GM19324 (cell line): ENCODE results near the gene GNG12.

Experiments used
- ATAC-seq: cut with Tn5 transposase; IDR thresholded peaks from one replicate; pipeline ENCODE4 v1.9.1; 2021; ENCODE audit warnings: mild to moderate bottlenecking, moderate library complexity; ENCODE audit not compliant: unreplicated experiment, low FRiP score

Gene GNG12

DNA sequence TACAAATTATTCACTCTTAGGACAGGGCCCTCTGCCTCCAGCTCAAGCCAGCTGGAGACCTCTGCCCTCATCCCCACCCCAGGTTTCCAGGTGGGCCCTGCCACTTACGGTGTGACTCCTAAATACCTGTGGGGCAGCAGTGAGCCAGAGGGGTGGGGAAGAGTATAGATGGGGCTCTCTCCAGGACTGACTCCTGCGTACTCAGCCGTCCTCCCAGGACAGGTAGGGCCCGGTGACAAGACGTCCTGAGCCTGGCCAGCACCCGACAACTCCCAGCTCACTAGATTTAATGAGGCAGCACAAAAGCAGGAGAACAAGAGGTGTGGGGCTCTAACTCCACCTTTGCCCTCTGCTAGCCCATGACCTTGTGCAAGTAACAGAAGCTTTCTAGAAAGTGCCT lies 16.8 kb downstream of the GNG12 start:
- ATAC-seq = no peak

DNA sequence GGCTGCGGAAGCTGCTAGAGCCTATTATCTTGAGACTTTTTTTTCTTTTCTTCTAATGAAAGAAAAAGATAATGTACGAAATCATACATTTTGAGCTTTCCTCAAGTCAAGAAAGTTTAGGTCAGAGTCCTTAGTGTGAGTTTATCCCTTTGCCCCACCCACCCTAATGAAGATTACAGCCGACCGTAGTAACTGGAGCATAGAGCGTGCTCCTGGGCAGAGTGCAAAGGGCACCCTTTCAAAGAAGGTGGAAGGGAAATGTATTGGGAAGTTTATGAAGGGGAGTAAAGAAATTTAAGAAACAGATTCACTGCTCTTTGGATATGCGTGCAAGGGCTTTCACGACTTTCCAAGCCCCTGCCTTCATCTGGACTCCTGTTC lies 17.2 kb downstream of the GNG12 start:
- ATAC-seq = no peak

DNA sequence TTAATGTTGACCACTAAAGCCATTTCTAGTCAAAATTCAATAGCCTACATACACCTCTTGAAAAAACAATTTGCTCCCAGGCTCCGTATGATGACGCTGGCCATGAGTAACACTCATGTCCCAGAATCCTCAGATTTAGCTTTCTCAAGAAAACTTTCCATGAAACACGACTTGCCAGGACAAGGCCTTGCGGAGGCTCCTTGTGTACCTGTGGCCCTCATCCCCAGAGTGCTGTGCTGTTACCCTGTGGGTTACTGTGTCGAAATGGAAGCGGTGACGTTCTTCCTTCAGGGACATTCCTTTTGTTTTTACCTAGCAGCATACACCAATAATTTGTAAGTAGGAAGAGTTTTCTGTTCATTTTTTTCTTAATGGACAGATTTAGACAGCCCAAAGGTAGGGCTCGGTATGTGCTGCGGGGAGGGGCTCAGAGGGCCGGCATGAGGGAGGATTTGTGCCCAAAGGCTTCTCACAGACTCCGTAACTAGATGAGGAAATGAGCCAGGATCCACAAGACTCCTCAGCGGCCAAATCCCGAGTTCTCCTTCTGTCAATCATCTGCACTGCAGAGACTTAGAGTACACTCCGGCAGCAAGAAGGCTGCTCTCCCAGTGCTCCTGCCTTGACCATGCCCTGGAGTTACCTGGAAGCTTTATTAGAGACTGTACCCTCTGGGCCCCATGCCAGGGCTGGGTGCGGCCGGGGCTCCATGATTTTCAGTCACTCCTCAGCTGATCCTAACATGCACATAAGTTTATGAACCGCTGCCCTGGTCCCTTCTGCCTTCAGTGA lies 17.8 kb downstream of the GNG12 start:
- no peak for ATAC-seq

DNA sequence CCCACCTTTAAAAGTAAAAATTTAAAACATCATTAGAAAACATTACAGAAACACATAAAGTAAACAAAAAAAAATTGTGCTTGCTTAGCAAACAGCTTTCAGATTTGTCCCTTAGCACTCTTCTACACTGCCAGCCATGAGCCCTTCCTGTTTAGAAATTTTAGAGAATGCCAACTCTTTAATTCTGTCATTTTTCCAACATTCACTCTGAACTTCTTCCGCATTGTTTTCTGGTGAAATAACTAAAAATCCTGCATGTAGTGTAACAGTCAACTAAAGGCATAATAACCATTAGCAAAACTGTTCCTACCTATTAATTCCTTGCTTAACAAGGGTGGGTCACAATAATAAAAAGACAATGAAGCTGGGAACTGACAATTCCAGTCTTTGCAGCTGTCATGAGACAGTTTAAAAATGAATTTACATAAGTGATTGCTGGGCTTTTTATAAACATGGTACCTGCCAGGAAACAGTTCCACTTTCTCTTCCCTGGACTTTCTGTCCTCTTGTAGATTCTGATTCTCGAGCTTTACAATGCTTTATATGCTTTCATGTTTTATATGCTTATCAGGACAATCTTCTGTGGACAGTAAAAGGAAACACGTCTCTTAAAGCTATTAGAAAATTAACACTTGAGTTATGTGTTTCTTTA lies 19.0 kb downstream of the GNG12 start:
- no peak for ATAC-seq

DNA sequence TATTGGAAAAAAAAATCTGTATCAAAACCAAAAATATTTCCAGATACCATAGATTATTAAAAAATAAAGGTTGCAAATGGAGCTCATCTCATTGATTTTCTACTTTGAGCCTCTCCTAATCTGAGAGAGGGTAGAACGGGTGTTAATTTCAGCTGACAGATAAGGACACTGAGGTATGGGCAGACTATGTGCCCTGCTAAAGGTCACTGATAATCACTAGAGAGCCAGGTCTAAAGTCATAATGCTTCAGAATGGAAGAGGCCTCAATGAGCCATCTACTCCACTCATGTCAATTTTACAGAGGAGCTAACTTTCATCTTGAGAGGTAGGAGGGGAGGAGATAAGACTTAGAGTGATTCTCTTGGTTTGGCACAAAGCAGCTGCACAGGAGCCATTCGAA lies 21.0 kb downstream of the GNG12 start:
- ATAC-seq = no peak

DNA sequence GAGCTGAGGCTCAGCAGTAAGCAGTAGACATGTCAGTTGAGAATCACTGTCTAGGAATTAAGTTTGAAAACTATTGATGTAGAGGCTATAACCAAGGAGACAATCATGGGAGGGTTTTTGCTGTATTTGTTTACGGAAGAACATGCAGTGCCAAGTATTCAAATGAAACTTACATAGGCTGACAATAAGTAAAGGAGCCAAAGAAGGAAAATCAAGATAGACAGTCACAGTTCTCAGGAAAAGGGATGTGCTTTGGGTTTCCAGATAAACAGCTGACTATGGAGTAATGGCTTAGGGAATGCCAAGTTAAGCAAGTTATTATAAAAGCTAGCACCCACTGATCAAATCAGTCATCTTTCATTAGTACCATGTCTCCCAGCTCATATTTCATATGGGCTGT lies 21.5 kb downstream of the GNG12 start:
- ATAC-seq = no peak

DNA sequence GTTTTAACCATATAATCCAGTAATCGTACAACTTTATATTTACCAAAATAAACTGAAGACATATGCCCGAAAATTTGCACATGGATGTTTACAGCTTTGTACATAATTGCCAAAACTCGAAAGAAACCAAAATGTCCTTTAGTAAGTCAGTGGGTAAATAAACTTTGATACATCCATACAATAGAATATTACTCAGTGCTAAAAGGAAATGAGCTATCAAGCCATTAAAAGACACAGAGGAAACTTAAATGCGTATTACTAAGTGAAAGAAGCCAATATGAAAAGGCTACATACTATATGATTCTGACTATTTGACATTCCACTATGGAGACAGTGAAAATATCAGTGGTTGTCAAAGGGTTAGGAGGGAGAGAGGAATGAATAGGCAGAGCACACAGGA lies 23.4 kb downstream of the GNG12 start:
- no peak for ATAC-seq

DNA sequence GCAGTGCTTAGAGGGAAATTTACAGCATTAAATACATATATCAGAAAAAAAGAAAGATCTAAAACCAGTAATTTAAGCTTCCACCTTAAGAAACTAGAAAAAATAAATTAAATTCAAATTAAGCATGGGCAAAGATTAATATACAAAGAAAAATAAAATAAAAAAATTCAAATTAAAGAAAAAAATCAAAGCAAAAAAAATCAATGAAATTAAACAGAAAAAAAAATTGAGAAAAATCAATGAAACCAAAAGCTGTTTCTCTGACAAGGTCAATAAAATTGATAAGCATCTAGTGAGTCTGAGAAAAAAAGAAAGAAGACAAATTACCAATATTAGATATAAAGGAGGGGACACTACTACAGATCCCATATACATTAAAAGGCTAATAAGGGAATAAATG lies 26.0 kb downstream of the GNG12 start:
- ATAC-seq = no peak

DNA sequence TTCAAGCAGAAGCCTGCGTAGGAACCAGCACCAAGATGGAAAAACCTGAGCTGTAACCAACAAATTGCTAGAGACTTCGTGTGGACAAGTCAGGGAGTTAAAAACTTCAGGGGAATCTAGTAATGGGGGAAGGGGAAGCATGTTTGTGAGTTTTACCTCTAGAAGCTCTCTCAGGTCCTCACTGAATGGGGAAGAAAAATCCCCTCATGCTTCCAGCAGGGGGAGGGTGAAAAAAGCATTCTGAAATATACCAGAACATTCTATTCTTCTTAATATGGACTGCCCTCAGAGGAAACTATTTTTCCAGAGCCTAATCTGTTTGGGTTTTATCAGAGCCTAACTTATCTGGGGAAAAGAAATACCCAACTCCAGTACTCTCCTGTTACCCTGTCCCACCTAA lies 28.6 kb downstream of the GNG12 start:
- ATAC-seq = no peak

DNA sequence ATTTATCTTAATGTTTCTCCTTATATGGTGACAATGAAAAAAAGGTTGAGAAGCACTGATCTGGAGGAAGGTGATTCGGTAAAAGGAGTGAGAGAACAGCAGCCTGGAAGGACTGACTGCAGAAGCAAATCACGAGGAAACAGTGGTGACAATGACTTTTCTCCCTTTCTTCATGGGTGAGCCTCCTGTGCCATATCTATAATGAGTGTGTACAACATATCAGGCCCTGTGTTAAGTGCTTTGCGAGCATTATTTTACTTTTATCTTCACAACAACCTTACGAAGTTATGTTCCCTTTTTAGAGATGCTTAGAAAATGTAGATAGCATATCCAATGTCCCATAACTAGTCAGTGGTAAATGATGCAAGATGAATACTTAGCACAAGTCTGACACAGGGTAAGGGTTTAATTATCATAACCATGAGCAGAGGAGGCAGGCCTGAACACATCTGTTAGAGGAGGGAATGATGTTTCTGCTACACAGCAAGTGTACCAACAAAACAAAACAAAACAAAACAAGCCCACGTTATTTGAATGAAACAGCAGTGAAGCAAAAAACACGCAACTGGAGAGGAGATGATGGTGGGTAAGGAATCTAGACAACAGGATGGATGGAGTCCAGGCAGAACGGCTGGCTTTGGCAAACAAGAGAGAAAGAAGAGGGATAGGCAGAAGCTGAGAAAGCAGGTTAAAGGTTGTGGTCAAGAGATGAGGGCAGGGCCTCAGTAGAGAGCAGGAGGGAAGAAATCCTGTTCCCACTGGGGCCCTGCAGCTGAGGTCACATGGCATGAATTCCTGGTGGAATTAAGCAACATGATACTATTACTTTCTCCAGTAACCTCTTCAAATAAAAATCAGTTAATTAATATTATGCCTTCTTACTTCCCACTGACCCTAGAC lies 29.6 kb downstream of the GNG12 start:
- ATAC-seq = no peak

DNA sequence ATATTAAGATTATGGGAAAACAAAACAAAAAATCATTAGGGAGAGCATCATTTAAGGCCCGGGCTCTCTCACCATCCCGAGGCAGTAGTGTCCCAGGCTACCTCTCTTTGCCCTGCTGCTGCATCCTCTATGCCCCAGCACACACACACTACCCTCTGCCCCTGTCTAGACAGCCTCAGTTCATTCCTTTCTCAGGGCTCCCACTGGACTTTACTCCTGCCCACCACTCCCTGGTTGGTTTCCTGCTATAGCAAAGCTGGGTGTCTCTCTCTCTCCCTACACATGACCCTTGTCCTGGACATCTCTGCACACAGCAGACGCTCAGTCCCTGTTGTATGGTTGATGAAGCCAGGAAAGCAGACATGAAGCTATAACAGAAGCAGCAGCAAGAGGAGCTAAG lies 30.7 kb downstream of the GNG12 start:
- no peak for ATAC-seq

DNA sequence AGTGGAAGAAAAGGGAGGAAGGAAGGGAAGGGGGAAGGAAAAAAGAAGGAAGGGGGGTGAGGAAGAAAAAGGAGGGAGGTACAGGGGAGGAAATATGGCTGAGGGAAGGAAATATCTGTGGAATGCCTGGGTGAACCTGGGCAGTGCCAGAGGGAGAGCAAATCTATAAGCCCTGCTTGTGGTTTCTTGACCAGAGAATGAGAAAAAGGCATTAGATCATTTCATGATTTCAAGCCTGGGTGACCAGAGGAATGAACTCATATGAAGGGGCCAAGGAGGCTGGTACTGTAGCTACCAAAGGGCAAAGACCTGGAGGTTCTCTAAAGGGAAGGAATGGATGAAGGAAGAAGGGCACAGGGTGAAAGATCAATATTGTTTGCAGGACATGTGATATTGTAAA lies 31.4 kb downstream of the GNG12 start:
- ATAC-seq = no peak

DNA sequence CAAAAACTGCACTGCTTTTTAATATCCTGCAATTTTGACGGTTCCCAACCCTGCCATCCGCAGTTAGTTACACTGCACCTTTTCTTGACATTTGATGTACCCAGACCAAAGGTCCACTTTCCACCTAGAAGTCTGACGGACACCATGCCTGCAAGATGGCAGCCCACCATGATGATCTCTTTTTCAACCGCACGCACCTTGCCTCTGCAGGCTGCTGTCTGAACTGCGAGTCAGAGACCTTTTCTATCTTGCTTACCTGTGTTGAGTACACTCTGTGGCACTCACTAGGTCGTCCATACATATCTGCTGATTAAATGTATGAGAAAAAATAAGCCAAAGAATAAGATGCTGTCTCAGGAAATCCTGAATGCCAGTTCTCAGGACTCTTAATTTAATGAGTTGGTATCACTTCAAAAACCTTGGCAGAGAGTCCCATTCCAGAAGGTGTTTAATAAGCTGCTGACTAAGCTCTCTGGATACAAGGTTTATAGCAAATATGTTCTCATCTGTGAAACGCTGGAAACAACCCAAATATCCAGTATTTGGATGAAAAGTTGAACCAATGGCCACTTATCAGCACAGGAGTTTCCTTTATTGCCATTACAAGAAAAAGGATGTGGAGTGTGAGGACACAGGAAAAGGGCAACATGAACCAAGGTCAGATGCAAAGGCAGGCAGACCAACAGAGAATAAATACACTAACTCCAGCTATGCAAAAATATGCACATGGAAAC lies 37.9 kb downstream of the GNG12 start:
- ATAC-seq = no peak

DNA sequence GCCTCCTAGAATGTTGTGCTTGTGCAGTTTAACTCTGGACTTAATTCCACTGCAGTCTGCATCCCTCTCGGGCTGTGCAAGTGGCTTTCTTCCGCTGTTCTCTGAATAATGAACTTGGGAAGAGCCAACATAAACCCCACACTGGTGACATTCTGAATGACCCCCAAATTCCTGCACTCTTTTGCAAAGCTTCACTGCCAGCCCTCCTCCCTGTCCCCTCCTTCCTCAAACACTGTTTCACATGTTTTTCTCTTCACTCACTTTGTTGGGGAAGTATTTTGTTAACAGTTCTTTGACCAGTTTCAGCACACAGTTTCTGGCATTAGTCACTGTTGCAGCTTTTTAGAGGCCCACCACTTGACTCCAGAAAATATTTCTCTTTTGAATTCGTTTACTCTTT lies 39.7 kb downstream of the GNG12 start:
- ATAC-seq = no peak

DNA sequence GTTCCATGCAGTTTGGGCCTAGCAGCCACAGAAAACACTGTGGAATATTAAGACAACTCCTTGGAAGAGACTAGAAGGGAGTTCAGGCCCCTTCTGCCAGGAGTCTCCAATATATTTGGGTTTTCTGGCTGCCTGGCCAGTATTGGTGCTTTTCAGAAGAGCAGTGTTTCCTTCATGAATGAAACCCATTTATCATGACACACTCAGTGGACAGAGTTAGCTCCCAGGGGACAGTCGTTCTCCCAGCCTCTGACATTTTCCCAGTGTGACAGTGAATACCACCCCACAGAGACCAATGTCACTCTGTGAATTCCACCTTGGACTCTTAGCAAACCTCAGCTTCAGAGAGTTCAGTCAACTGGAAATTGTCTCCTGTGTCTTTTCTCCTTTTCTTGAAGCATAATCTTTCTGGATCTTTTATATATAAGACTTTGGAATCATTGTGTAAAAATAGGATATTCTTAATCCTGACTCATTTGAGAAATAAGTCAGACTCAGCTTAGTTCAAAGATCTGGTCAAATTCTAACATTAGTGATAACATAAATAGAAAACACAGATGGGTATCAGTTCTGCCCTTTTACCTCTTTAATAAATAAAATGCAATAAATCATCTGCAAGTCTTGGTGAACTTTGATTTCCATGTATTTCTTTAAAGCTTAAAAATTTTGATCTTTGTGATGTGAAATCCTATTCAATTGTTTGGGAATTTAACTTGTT lies 40.4 kb downstream of the GNG12 start:
- no peak for ATAC-seq

DNA sequence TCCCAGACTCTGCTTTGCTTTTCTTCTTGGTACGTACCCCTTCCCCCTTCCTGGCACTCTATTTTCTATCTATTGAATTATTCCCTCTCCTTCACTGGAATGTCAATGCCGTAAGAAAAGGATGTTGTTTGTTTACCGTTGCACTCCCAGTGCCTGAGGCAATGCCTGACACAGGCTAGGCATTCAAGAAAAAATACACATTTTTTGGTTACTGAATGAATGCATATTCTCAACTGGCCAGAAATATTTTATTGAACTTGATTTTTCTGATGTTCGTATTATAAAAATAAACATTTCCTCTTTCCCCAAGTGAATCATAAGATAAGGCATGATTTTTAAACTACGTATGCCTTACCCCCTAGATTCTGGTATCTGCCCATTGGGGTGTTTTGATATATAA lies 41.2 kb downstream of the GNG12 start:
- no peak for ATAC-seq

DNA sequence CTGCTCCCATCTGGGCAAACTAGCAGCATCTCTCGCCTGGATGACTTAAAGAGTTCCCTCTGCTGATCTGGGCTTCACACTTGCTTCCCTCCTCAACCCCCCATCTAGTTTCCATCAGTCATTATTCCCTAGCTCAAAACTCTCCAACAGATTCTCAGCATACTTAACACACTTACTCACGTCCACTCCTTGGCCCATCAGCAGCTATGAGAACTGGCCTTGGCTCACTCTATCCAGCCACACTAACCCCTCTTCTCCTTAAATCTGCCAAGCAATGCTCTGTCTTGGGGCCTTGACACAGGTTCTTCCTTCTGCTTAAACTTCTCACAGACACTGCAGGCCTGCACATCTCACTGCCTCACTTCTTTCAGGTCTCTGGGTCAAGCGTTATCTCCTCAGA lies 41.6 kb downstream of the GNG12 start:
- no peak for ATAC-seq

DNA sequence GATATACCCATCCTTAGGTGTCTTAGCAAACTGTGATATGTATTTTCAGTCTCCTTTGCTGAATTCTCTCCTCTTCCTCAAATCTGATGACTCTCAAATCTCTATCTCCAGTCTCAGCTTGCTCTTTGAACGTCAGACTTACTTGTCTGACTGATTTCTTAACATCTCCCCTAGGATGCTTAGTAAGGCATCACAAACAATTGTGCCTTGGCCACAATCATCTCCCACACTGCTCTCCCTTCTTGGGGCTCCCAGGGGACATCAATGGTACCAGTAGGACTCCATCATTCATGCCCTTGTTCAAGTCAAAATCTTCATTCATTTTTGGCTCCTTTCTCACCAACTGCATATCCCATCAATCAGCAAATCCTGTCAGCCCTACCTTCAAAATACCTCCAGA lies 42.0 kb downstream of the GNG12 start:
- no peak for ATAC-seq

DNA sequence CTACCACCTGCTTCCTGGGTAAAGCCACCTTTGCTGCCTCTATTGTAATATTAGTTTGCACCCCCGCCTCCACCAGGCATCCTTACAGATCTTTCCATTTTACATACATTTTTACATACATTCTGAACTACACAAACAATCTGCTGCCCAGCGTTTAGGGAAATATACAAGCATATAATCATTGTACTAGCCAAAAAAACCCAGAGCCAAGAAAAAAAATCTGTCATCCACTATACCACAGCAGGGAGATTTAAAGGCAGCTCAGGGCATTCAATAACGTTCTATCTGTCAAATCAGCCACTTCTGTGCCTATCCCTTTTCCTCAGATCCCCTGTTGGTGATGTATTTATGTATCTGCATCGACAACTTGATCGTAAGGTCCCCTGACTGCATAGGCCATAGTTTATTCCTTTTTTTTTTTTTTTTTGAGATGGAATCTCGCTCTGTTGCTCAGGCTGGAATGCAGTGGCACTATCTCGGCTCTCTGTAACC lies 43.0 kb downstream of the GNG12 start:
- no peak for ATAC-seq

DNA sequence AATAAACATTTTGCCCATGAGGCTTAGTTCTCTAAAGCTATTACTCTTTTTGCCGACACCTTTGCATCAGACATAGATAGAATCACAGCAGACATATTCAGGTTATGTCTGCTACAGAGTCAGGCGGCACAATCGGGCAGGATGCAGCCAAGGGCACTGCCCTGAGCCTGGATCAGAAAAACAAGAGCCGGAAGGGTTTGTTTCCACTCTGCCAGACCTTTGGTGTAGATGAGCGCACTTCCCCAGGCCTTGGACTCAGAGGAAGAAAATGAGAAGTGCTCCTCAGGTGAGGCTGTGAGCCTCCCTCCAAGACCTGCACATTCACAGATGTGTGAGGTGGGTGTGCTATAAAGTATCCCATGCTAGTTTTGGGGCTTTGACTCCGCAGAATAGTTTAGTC lies 43.7 kb downstream of the GNG12 start:
- ATAC-seq = no peak
